HCT116 (cell line): Measurements from ENCODE around the gene SMPDL3B.

Source experiments
- ATF3 ChIP-seq: IDR thresholded peaks from 2 replicates; pipeline ENCODE4 v1.6.1; 2012
- CTCF ChIP-seq, 3 experiments: fragments of 200-600 bp in 1 of 3; sonication (generic) in 1 of 3; IDR thresholded peaks in 2 of 3; conservative IDR thresholded peaks in 1 of 3; 2 replicates each; pipeline ENCODE4 v1.5.1; 2012 to 2017; ENCODE audit warnings: low read depth in 2 of 3, low read length in 2 of 3, antibody characterized with exemption in 1 of 3, borderline replicate concordance in 1 of 3, control low read depth in 1 of 3, mild to moderate bottlenecking in 1 of 3, mixed read lengths in 1 of 3, mixed run types in 1 of 3, moderate library complexity in 1 of 3; ENCODE audit not compliant: insufficient read depth in 1 of 3
- POLR2A ChIP-seq: IDR thresholded peaks from 2 replicates; pipeline ENCODE4 v1.7.0; 2011; ENCODE audit warnings: borderline replicate concordance; ENCODE audit not compliant: insufficient read depth, insufficient read length; ENCODE audit errors: extremely low read depth
- ZNF274 ChIP-seq: fragments of 200-500 bp; sonication (Bioruptor generic); IDR thresholded peaks from 2 replicates; pipeline ENCODE4 v1.6.1; 2014; ENCODE audit warnings: mild to moderate bottlenecking, low read depth, low read length, inconsistent platforms

- TF ChIP-seq CTCF (IDR thresholded peaks at IDR 0.05 in 2 of 3, conservative IDR thresholded peaks at IDR 0.05 in 1 of 3; ENCODE audit: borderline replicate concordance in 1 of 3, insufficient read depth in 1 of 3, low read depth in 2 of 3, low read length in 2 of 3) (no peak), POLR2A (no peak), ATF3 (no peak), ZNF274 (no peak)
Observed at GRCh38 chr1:27931759-27932158, 3.0 kb upstream of the SMPDL3B start.
